A673 (cell line): ENCODE data around the gene A3GALT2. TPM values are rescaled to one million over a fixed set of nuclear protein-coding genes. Genes with fewer than 3 reads are reported as not detected.

Experiments
- BruUV-seq: library from RNA; stranded (reverse); fragments of 400-500 nt; replicated peaks from 2 replicates; lab custom pipeline; 2021; lab: Mats Ljungman, UMichigan
- CTCF ChIA-PET: fragments of 300-600 bp; sonication (Branson Sonifier 250); formaldehyde crosslinking; loops from one replicate; lab custom pipeline; 2022; ENCODE audit warnings: antibody characterized with exemption; lab: Charles Lee
- POLR2A ChIA-PET: fragments of 300-600 bp; sonication (Branson Sonifier 250); formaldehyde crosslinking; loops from one replicate; lab custom pipeline; 2022; ENCODE audit warnings: antibody characterized with exemption; ENCODE audit not compliant: low non-redundant PET; lab: Charles Lee
- DNase-seq: peaks from one replicate; pipeline ENCODE4 v3.0.0-alpha.2; 2015; ENCODE audit warnings: low spot score
- H3K27ac ChIP-seq: fragments of 200-600 bp; sonication (generic); 2 replicates; pipeline ENCODE4 v1.5.1; 2016; ENCODE audit warnings: mixed run types, low read depth, mild to moderate bottlenecking, mixed read lengths, antibody characterized with exemption, low read length; ENCODE audit not compliant: poor library complexity, severe bottlenecking
- H3K27me3 ChIP-seq: fragments of 200-600 bp; sonication (generic); replicated peaks from 2 replicates; pipeline ENCODE4 v1.6.1; 2017; ENCODE audit warnings: mixed run types, low read depth, mild to moderate bottlenecking, mixed read lengths, antibody characterized with exemption, low read length; ENCODE audit not compliant: insufficient read depth, poor library complexity
- H3K36me3 ChIP-seq: fragments of 200-600 bp; sonication (generic); 2 replicates; pipeline ENCODE4 v1.6.1; 2016; ENCODE audit warnings: mixed run types, mild to moderate bottlenecking, mixed read lengths, antibody characterized with exemption, low read length; ENCODE audit not compliant: insufficient read depth, poor library complexity, severe bottlenecking
- H3K4me1 ChIP-seq: fragments of 200-600 bp; sonication (generic); 2 replicates; pipeline ENCODE4 v1.6.1; 2017; ENCODE audit warnings: mixed run types, mild to moderate bottlenecking, mixed read lengths, antibody characterized with exemption, low read length; ENCODE audit not compliant: insufficient read depth, poor library complexity, severe bottlenecking
- H3K4me3 ChIP-seq: fragments of 200-600 bp; sonication (generic); 2 replicates; pipeline ENCODE4 v1.5.1; 2016; ENCODE audit warnings: low read depth, mixed run types, mild to moderate bottlenecking, mixed read lengths, low read length; ENCODE audit not compliant: poor library complexity, severe bottlenecking
- H3K9me3 ChIP-seq: fragments of 200-600 bp; sonication (generic); 2 replicates; pipeline ENCODE4 v1.6.1; 2016; ENCODE audit warnings: mixed run types, low read depth, mild to moderate bottlenecking, mixed read lengths, antibody characterized with exemption, low read length; ENCODE audit not compliant: poor library complexity, severe bottlenecking
- CTCF ChIP-seq: fragments of 300-800, 200-600 bp; sonication (generic); conservative IDR thresholded peaks from 2 replicates; pipeline ENCODE4 v1.5.1; 2017; ENCODE audit warnings: low read depth, mild to moderate bottlenecking, antibody characterized with exemption, low read length, moderate library complexity, mixed read lengths
- EZH2 ChIP-seq: fragments of 200-600 bp; sonication (generic); IDR thresholded peaks from 2 replicates; pipeline ENCODE4 v1.6.1; 2017; ENCODE audit warnings: borderline replicate concordance, low read depth, mild to moderate bottlenecking, mixed read lengths, antibody characterized with exemption, low read length; ENCODE audit not compliant: poor library complexity, severe bottlenecking
- intact Hi-C: fragments of 100-400 bp; cut with micrococcal nuclease; formaldehyde crosslinking; loops from one replicate; pipeline ENCODE4 v1.10.0; 2022; ENCODE audit not compliant: unreplicated experiment
- total RNA-seq: library from RNA; stranded (reverse); gene quantifications from 2 replicates; pipeline ENCODE4 v1.2.3, GENCODE V29; 2021

Gene A3GALT2
- total RNA-seq, 1 experiment from 2014 or later: 0.39 TPM

- CTCF ChIA-PET: interaction anchor here (0.7 kb wide), 1 partner anchor 98 kb away, joined by 3 read pairs; no protein-coding TSS in a partner anchor
- BruUV-seq: no TSS peak
- DNase-seq: no peak
- TF ChIP-seq EZH2 (no peak), CTCF (no peak)
- Histone ChIP-seq H3K36me3 (peaks cover 11% of the 10 kb centered on the region), H3K27me3 (no peaks in the 10 kb centered on the region), H3K9me3 (no peaks in the 10 kb centered on the region), H3K4me1 (peaks cover 17% of the 10 kb centered on the region), H3K27ac (no peak overlapping the region), H3K4me3 (no peak overlapping the region)
- POLR2A ChIA-PET: no interaction called here
- intact Hi-C loops: no loop called here
Observed at GRCh38 chr1:33358114-33358794, 37.4 kb upstream of the A3GALT2 start.

- ChIA-PET POLR2A (no interaction called here), CTCF (no interaction called here)
- Histone ChIP-seq H3K4me1 (peaks cover 6% of the 10 kb centered on the region), H3K4me3 (no peak overlapping the region), H3K9me3 (no peaks in the 10 kb centered on the region), H3K27ac (no peak overlapping the region), H3K27me3 (no peaks in the 10 kb centered on the region), H3K36me3 (peaks cover 11% of the 10 kb centered on the region)
- no peak for DNase-seq
- no TSS peak for BruUV-seq
- TF ChIP-seq CTCF (no peak), EZH2 (no peak)
- intact Hi-C loops: no loop called here
Observed at GRCh38 chr1:33357099-33357498, 36.2 kb upstream of the A3GALT2 start.

GRCh38 chr1:33354707-33355316 lies 33.9 kb upstream of the A3GALT2 start:
- intact Hi-C loops: no loop called here
- H3K36me3 ChIP-seq: peaks cover 9% of the 10 kb centered on the region
- peaks cover 8% of the 10 kb centered on the region for H3K4me1 ChIP-seq
- H3K9me3 ChIP-seq: no peaks in the 10 kb centered on the region
- DNase-seq: no peak
- H3K27ac ChIP-seq: no peak overlapping the region
- TF ChIP-seq CTCF (no peak), EZH2 (no peak)
- ChIA-PET POLR2A (no interaction called here), CTCF (no interaction called here)
- H3K27me3 ChIP-seq: no peaks in the 10 kb centered on the region
- no peak overlapping the region for H3K4me3 ChIP-seq
- BruUV-seq: no TSS peak
